ENCODE measurements around the gene IGF2. TPM values are rescaled to one million over a fixed set of nuclear protein-coding genes. Genes with fewer than 3 reads are reported as not detected.

IGF2 gene

Small RNA genes within 50 kb of the gene (microRNA-seq; reads per million reads assigned to microRNA genes)
- not detected for gene MIR4686
- gene MIR483, result not detected

Measured in HL-60 (cell line).